Hepatic stellate cell (primary cell): ENCODE measurements around the gene EBLN1.

Experiments
- DNase-seq: peaks from one replicate; pipeline ENCODE4 v3.0.0; 2011; ENCODE audit warnings: low spot score

EBLN1 gene

DNA sequence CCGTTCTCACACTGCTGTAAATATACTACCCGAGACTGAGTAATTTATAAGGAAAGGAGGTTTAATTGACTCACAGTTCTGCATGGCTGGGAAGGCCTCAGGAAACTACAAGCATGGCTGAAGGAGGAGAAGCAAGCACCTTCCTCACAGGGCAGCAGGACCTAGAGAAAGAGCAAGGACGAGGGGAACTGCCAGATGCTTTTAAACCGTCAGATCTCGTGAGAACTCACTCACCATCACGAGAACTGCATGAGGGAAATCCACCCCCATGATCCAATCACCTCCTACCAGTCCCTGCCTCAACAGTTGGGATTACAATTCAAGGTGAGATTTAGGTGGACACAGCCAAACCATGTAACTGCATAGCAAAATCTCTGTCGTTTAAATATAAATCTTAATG, at the start of gene EBLN1:
EBLN1 (minus strand) TSS at position 174 of the 400 bp plus-strand sequence. CDS start 8,032 bp downstream, outside the sequence.
- DNase-seq, result no peak

DNA sequence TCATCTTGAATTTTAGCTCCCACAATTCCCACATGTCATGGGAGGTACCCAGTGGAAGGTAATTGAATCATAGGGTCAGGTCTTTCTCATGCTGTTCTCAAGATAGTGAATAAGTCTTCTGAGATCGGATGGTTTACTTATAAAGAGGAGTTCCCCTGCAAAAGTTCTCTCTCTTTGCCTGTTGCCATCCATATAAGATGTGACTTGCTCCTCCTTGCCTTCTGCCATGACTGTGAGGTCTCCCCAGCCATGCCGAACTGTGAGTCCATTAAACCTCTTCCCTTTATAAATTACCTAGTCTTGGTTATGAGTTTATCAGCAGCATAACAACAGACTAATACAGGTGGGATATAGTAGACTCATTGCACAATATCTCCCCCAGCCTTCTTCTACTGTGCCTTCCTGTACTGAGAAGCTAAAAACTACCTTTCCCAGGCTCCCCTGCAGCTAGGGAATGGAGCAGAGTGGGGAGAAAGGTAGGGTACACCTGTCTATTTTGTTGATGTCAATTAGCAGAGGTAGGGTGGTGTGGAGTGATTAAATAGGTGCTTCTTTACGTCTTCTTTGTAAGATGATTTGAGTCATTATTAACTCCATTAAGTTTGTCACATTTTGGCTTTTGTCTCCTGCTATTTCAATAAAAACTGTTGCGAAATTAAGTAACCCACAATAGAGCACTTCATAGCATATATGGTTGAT, 48.2 kb upstream of the EBLN1 start:
- DNase-seq, result no peak

DNA sequence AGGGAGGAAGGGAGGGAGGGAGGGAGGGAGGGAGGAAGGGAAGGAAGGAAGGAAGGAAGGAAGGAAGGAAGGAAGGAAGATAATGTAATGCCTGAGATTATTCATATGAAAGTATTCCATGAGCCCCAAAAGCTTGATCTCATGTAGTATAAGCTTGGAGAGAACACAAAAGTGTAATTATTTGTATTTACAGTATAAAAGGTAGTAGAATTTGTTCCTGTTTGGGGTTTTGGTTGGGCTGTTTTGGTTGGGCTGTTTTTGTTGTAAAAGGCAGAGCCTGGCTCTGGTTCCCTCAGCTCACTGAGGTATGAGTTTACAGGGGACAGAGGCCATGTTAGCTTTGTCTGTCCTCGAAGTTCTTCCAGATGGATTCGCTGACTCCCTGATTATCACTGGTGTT, 45.3 kb upstream of the EBLN1 start:
- DNase-seq, result no peak

DNA sequence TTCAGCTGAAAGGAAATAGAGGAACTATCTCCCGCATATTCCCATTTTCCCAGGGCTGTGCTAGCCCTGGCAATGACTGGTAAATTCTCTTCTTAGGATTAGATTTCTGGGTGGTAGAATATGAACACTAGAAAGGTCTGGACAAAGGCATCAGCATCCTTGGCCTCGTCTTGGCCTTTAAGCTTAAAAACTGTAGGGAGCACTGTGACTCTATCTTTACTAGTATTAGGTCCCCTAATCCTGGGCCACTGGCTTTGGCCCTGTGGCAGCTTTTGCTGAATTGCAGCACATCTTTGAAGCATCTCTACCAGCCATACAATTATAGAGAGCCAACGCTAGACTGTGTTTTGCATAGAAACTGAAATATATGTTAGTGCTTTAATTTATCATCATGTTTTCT, 41.5 kb upstream of the EBLN1 start:
- DNase-seq, result peak; percentile 19

- DNase-seq, result no peak
Observed at GRCh38 chr10:22258471-22258870, 40.7 kb upstream of the EBLN1 start.

- DNase-seq, result no peak
Observed at GRCh38 chr10:22253580-22253882, 35.7 kb upstream of the EBLN1 start.

DNA sequence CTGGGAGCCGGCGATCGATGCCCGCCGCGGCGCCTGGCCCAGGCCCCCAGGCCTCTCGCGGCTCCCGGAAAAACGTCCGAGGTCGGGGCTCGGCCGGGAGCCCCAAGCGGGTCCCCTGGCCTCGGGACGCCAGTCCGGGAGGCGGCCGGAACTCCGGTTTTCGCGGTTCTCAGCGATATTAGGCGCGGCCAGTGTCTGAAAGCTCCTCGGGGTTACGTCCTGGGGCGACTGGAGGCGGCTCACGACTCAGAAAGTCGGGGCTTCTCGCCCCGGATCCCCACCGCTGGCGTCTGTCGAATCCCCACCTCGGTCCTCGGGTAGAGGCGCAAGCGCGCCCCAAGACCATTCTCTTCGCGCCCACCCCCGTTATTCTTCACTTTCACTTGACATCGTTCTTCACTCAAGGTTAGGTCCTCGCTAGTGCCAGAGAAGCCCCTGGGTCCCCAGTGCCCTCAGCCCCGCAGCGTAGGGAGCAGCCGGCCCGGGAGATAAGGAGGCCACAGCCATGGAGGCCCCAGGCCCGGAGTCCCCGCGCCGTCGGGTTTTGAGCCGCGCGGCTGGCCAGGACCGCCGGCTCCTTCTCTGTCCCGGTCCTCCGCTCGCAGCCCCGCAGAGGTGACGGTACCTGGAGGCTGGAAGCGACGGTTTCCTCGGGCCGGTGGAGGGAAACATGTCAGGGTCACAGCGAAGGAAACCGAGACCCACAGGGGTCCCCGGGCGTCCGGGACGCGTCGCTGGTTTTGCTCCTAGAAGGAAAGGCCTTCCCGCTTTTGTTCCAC, 35.2 kb upstream of the EBLN1 start:
- DNase-seq, result no peak

DNA sequence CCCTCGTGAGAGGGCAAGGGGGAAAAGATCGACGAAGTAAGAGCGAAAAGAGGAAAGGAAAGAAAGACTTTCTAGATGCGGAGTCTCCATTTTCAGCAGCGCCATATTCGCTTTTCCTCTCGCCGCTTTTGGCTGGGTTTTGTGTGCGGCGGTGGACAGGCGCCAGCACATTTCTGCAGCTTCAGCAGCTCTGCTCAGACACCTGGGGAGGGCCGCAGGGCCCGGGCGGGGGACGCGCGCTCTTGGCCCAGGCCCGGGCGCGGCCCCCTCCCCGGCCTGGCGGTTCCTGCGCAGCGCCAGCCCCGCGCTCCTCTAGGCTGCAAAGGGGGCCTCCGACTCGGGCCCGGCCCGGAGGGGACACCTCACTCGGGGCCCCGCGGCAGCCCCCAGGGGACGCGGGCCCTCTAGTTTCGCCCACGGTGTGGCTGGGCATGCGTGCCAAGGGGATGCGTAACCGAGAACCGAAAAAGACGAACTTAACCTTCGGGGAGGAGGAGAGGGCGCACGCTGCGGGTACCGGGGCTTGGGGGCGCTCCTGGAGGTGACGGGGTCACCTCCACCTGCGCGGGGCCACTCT, 34.5 kb upstream of the EBLN1 start:
- DNase-seq, result no peak

DNA sequence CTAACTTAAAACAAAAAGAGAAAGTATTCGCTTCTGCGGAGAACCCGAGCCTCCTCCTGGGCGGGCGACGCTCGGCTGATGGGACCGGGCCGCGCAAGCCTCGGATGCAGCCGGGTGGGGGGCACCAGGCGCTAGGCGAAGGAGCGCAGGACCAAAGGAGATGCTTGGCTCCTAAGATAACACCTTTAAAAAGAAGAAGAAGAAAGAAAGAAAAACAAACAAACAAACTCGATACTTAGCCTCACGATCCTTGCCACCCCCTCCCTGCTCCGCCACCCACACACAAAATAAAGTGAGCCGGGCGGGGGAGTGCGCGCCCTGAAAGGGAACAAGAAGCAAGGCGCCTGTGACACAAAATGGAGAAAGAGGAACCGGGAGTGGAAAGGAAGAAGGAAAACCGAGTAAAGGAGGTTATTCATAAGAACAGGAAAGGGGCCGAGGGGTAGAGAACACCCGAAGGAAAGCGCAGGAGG, 34.0 kb upstream of the EBLN1 start:
- DNase-seq, result peak; percentile 56

DNA sequence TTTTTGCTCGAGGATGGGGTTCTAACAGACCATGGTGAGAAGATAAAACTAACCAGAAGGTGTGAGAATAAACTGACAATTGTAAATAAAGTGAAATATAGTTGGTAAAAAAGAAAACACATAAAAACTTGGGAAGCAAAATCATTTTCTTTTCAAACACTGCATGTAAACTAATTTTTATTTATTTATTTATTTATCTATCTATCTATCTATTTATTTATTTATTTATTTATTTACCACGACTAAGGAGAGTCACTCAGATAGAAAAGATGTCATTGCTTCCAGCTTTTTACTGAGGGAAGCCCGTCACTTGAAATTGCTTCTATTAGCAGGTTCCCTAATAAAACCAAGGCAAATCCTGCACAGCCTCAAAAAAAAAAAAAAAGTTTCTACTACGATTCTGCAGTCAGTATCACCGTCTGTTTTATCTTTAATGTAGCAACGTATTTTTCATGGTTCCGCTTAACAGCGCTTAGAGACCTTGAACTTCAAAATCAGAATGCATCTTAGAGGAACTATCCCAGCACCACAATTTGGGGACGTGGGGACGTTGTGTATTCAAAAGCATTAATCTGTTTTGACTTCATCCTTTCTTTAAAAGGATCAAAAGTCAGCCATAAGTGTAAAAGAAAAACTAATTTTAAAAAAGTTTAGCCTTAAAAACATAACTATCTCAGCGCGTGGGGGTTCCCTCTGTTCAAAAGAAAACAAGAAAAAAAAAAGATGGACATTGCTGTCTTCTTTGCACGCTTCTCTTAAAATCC, 33.3 kb upstream of the EBLN1 start:
- DNase-seq, result no peak

DNA sequence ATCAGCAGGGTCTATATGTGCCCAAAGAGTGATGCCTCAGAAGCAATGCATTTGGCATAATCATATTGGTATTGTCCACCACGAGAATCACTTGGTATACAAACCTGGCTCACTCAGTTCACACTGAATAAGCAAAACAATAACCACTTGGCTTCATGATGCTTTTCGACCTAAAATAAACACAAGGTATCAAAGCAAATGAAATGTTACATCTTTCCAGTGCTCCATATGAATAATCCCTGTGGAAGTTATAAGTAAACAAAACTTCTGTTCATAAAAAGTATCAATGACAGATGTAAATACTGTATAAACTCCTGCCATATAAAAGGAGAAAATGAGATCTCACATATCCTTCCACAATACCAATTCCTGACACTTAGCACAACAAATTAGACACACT, 29.8 kb upstream of the EBLN1 start:
- no peak for DNase-seq

GRCh38 chr10:22246680-22247391, 29.0 kb upstream of the EBLN1 start:
- DNase-seq, result no peak

DNA sequence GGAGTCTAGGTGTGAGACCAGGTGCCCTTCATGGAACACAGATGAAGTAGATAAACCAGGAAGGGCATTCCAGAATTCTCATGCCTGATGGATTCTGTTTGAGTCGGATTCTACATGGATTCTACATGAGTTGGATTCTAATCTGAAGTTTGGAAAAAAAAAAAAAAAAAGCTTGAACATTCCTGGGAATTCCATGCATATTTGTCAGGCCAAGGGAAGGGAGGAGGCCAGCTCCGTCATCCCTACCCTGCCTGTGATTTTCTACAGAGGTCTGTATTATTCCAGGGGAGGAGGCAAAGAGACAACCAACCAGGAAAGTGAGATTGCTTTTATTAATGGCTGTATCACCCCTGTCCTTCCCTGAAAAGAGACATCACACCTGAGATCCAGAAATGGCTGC, 27.8 kb upstream of the EBLN1 start:
- peak; percentile 59 for DNase-seq

DNA sequence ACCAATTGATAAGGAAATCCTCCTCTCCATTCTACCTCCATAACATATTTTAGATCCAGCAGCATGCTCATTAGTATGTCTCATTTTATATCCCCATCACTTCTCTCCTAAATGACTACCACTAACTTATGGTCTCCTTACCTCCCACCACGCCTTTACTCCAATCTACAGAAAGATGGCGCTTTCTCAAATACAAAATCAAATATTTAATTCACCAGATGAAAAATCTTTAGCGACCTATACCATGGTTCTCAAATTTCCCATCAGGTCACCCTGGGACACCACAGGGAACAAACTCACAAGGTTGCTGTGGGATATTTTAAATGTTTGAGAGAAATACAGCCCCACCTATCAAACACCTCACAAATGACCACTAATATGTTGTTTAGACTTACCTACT, 27.0 kb upstream of the EBLN1 start:
- DNase-seq, result no peak

- DNase-seq, result no peak
Observed at GRCh38 chr10:22244001-22244400, 26.2 kb upstream of the EBLN1 start.

DNA sequence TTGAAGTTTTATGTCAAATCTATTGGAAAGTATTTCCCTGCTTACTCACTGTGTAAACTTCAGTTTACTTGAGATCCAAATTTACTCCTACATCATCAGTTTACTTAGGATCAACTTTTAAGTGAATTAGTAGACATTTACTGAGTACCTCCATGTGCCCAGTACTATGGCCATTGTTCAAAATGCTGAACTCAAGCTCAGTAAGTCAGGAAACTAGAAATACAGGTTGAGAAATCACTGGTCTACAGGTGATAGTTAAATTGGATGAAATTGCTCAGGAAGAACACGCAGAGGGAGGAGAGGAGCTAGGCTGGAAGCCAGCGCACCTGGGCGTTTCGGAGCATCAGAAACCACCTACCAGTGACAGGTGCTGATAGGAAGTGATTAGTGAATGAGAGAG, 25.5 kb upstream of the EBLN1 start:
- DNase-seq, result no peak

DNA sequence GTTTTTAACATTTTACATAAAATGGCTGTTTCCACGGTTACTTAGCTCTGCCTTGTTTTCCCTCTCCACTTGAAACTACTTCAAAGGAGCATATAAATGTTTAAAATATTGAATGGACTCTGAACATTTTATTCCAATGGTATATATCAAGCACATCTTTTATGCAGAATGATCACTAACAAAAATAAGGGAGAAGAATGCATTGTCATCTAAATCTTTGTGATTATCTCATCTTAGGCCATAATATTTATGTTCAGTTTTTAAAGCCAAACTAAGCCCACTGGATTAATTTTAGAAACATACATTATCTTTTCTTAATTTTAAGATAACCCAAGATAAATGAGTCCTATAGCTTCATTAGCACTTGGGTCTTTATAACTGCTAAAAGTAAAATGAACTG, 13.4 kb upstream of the EBLN1 start:
- no peak for DNase-seq

GRCh38 chr10:22230158-22230833, 12.5 kb upstream of the EBLN1 start:
- DNase-seq, result no peak

GRCh38 chr10:22229802-22230157, 12.0 kb upstream of the EBLN1 start:
- no peak for DNase-seq

- peak; percentile 72 for DNase-seq
Observed at GRCh38 chr10:22228943-22229801, 11.4 kb upstream of the EBLN1 start.
